ENCODE data around the gene DNMT3A. TPM values are rescaled to one million over a fixed set of nuclear protein-coding genes. Genes with fewer than 3 reads are reported as not detected.
A peak's percentile ranks its signal among the peaks of the same experiment; 100 is the strongest.

Gene DNMT3A
- total and polyA plus RNA-seq, 4 donors, result 33.7 to 52.3 (median 43.0) TPM

DNA sequence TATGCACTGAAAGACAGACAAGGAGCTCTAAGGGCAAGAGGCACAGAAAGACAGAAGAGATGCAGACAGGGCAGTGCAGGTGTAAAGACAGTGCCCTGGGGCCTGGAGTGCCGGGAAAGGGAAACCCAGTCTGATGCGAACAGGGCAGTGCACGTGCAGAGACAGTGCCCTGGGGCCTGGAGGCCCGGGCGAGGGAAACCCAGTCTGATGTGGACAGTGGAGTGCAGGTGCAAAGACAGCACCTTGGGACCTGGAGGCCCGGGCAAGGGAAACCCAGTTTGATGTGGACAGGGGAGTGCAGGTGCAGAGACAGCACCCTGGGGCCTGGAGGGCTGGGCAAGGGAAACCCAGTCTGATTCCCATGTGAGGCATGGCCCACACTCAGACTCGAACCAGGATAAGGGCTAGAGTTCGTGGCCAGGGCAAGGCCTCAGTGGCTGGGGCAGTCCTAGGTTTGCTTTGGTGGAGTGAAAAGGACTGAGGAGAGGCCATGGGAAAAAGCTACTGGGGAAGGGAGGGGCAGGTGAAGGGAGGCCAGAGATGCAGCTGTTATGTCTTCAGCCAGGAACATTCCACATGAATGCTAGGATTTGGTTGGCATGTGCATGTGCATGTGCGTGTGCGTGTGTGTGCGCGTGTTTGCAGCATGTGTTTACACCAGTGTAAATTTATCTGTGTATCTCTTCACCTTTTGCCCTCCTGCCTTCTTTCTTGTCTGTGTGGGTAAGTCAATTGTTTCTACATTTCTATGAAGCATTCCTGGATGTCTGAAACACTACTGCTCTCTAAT lies 39.1 kb upstream of the DNMT3A start:
- Histone ChIP-seq H3K27ac (ENCODE audit: low read depth, low read length) (no peak overlapping the region), H3K9me3 (ENCODE audit: control insufficient read depth, insufficient read depth, low read length) (no peaks in the 10 kb centered on the region), H3K4me1 (ENCODE audit: control insufficient read depth, insufficient read depth, low read length) (peaks cover 28% of the 10 kb centered on the region), H3K27me3 (ENCODE audit: control insufficient read depth, insufficient read depth, low read length) (no peaks in the 10 kb centered on the region), H3K36me3 (ENCODE audit: control insufficient read depth, insufficient read depth, low read length) (peaks cover 22% of the 10 kb centered on the region), H3K4me3 (ENCODE audit: low read depth, low read length) (no peak overlapping the region)
- 83% methylated on average over 8 of the region's 12 CpGs for WGBS (ENCODE audit: insufficient coverage)
- no peak for DNase-seq (ENCODE audit: low read depth in 4 of 6, low spot score in 6 of 6)

GRCh38 chr2:25380023-25380422 lies 38.3 kb upstream of the DNMT3A start:
- Histone ChIP-seq H3K4me3 (ENCODE audit: low read depth, low read length) (no peak overlapping the region), H3K36me3 (ENCODE audit: control insufficient read depth, insufficient read depth, low read length) (peaks cover 24% of the 10 kb centered on the region), H3K9me3 (ENCODE audit: control insufficient read depth, insufficient read depth, low read length) (no peaks in the 10 kb centered on the region), H3K27me3 (ENCODE audit: control insufficient read depth, insufficient read depth, low read length) (no peaks in the 10 kb centered on the region), H3K4me1 (ENCODE audit: control insufficient read depth, insufficient read depth, low read length) (peaks cover 34% of the 10 kb centered on the region), H3K27ac (ENCODE audit: low read depth, low read length) (no peak overlapping the region)
- WGBS (ENCODE audit: insufficient coverage), result 84% methylated on average over 4 of the region's 5 CpGs
- DNase-seq (ENCODE audit: low read depth in 4 of 6, low spot score in 6 of 6), result no peak

GRCh38 chr2:25379535-25379934 lies 37.8 kb upstream of the DNMT3A start:
- Histone ChIP-seq H3K4me1 (ENCODE audit: control insufficient read depth, insufficient read depth, low read length) (peaks cover 34% of the 10 kb centered on the region), H3K9me3 (ENCODE audit: control insufficient read depth, insufficient read depth, low read length) (no peaks in the 10 kb centered on the region), H3K27me3 (ENCODE audit: control insufficient read depth, insufficient read depth, low read length) (no peaks in the 10 kb centered on the region), H3K27ac (ENCODE audit: low read depth, low read length) (no peak overlapping the region), H3K4me3 (ENCODE audit: low read depth, low read length) (no peak overlapping the region), H3K36me3 (ENCODE audit: control insufficient read depth, insufficient read depth, low read length) (peaks cover 26% of the 10 kb centered on the region)
- DNase-seq (ENCODE audit: low read depth in 4 of 6, low spot score in 6 of 6), result no peak
- WGBS (ENCODE audit: insufficient coverage), result 90% methylated on average over 6 of the region's 6 CpGs

- no peak overlapping the region for H3K27ac ChIP-seq (ENCODE audit: low read depth, low read length)
- H3K36me3 ChIP-seq (ENCODE audit: control insufficient read depth, insufficient read depth, low read length), result peaks cover 25% of the 10 kb centered on the region
- 93% methylated on average over 8 of the region's 10 CpGs for WGBS (ENCODE audit: insufficient coverage)
- no peak for DNase-seq (ENCODE audit: low read depth in 4 of 6, low spot score in 6 of 6)
- no peaks in the 10 kb centered on the region for H3K9me3 ChIP-seq (ENCODE audit: control insufficient read depth, insufficient read depth, low read length)
- H3K4me1 ChIP-seq (ENCODE audit: control insufficient read depth, insufficient read depth, low read length), result peaks cover 34% of the 10 kb centered on the region
- no peaks in the 10 kb centered on the region for H3K27me3 ChIP-seq (ENCODE audit: control insufficient read depth, insufficient read depth, low read length)
- H3K4me3 ChIP-seq (ENCODE audit: low read depth, low read length), result no peak overlapping the region
Observed at GRCh38 chr2:25378731-25379490, 37.2 kb upstream of the DNMT3A start.

- DNase-seq (ENCODE audit: low read depth in 4 of 6, low spot score in 6 of 6), result no peak
- peaks cover 27% of the 10 kb centered on the region for H3K36me3 ChIP-seq (ENCODE audit: control insufficient read depth, insufficient read depth, low read length)
- H3K4me1 ChIP-seq (ENCODE audit: control insufficient read depth, insufficient read depth, low read length), result peaks cover 43% of the 10 kb centered on the region
- H3K27me3 ChIP-seq (ENCODE audit: control insufficient read depth, insufficient read depth, low read length), result no peaks in the 10 kb centered on the region
- WGBS (ENCODE audit: insufficient coverage), result 91% methylated on average over 19 of the region's 22 CpGs
- H3K9me3 ChIP-seq (ENCODE audit: control insufficient read depth, insufficient read depth, low read length), result no peaks in the 10 kb centered on the region
- H3K4me3 ChIP-seq (ENCODE audit: low read depth, low read length), result no peak overlapping the region
- H3K27ac ChIP-seq (ENCODE audit: low read depth, low read length), result no peak overlapping the region
Observed at GRCh38 chr2:25377822-25378421, 36.2 kb upstream of the DNMT3A start.

DNA sequence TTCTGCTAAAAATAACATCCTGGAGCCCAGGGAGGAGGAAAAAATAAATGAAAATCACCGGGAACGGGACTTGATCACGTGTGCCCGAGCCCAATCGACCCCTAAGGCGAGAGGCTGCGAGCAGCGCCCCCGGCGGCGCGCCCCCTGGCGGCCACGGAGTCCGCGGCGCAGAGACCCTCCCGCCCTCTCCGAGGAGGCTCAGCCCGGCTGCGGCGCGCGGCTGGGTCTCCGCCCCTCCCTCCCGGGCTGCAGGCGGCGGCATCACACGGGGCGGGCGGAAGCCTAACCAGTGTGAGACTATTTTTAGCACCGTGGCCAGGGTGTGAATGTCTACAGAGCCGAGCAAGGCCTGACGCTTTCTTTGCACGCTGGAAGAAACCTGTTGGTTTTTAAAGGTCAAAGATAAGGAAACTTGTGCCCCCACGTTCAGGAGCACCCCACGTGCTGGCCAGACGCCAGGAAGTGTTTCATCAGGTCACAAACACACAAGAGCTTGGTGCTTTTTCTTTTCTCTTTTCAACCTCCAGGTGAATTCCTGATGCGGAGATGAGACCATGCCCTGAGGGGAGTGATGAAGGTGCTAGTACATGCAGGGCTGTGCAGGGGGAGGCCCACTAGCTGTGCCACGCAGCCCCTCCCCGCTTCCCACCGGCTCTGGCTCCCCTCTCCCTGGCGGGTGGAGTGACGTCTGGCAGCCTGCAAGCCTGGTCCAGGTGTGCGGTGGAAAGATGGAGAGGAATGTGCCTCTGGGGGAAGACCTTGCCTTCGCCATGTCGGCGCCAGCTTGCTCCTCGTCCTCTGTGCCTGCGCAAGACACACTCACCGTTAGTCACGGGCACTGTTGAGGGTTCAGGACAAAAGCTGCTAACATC lies 35.3 kb upstream of the DNMT3A start:
- no peaks in the 10 kb centered on the region for H3K9me3 ChIP-seq (ENCODE audit: control insufficient read depth, insufficient read depth, low read length)
- no peaks in the 10 kb centered on the region for H3K27me3 ChIP-seq (ENCODE audit: control insufficient read depth, insufficient read depth, low read length)
- 10% methylated on average over 45 of the region's 52 CpGs for WGBS (ENCODE audit: insufficient coverage)
- peak overlapping the region; percentile 11 for H3K4me3 ChIP-seq (ENCODE audit: low read depth, low read length)
- DNase-seq (ENCODE audit: low read depth in 4 of 6, low spot score in 6 of 6), result peak in 5 of 6 donors; percentile 48 to 91 (median 62)
- peak overlapping the region; percentile 40 for H3K27ac ChIP-seq (ENCODE audit: low read depth, low read length)
- peaks cover 52% of the 10 kb centered on the region for H3K4me1 ChIP-seq (ENCODE audit: control insufficient read depth, insufficient read depth, low read length)
- H3K36me3 ChIP-seq (ENCODE audit: control insufficient read depth, insufficient read depth, low read length), result peaks cover 27% of the 10 kb centered on the region

DNA sequence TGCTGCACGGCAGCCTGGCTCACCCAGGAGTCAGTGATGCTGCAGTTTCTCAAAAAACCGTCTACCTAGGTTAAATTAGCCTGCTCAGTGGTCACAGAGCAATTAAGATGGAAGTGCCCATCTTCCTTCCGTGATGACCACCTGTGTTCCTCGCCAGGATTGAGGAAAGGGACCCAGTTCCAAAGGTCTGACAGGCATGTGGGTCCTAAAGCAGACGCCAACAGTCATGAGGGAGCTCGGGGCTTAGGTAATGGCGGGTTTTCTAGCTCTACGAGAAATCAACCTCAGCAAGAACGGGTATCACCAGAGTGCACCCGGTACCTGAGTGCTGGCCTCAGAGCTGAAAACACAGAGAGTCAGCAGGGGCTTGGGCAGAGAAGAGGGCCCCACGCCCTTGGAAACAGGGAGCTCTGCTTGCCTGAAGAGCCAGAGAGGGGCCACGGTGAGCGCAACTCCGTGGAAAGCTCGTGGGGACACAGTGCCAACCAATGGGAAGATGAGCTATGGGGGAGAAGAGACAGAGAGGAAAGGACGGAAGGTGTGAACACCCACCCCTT lies 34.3 kb upstream of the DNMT3A start:
- Histone ChIP-seq H3K9me3 (ENCODE audit: control insufficient read depth, insufficient read depth, low read length) (no peaks in the 10 kb centered on the region), H3K36me3 (ENCODE audit: control insufficient read depth, insufficient read depth, low read length) (peaks cover 24% of the 10 kb centered on the region), H3K27me3 (ENCODE audit: control insufficient read depth, insufficient read depth, low read length) (no peaks in the 10 kb centered on the region), H3K4me3 (ENCODE audit: low read depth, low read length) (no peak overlapping the region), H3K4me1 (ENCODE audit: control insufficient read depth, insufficient read depth, low read length) (peaks cover 53% of the 10 kb centered on the region), H3K27ac (ENCODE audit: low read depth, low read length) (no peak overlapping the region)
- WGBS (ENCODE audit: insufficient coverage), result 82% methylated on average over 11 of the region's 16 CpGs
- no peak for DNase-seq (ENCODE audit: low read depth in 4 of 6, low spot score in 6 of 6)

DNA sequence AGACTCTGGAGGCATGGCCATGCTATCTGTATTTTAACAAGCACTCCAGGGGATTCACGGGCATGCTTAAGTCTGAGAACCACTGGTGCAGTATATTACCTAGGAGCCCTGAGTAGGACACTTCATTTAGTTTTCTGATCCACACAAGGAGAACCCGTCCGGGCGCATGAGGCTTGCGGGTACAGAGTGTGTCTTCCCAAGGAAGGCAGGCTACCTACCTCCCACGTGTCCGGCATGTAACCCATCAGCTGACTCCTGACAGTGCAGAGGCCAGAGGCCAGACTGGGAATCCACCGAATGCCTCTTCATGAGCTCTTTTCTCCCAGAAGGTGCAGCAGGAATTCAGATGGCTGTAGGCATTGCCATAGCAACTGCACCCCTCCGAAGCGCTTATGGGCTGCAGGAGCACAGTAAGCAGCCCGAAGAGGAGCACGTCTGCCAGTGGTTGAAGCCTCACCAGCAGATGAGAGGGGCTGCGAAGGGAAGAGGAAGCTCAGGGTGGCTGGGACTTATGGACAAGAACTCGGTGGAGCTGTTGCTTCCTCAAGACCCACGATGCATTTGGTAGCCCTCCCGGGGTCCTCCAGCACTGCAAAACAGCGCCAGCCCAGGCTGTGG lies 33.8 kb upstream of the DNMT3A start:
- H3K4me1 ChIP-seq (ENCODE audit: control insufficient read depth, insufficient read depth, low read length), result peaks cover 49% of the 10 kb centered on the region
- 47% methylated on average over 14 of the region's 17 CpGs for WGBS (ENCODE audit: insufficient coverage)
- H3K9me3 ChIP-seq (ENCODE audit: control insufficient read depth, insufficient read depth, low read length), result no peaks in the 10 kb centered on the region
- H3K36me3 ChIP-seq (ENCODE audit: control insufficient read depth, insufficient read depth, low read length), result peaks cover 19% of the 10 kb centered on the region
- H3K27ac ChIP-seq (ENCODE audit: low read depth, low read length), result no peak overlapping the region
- no peaks in the 10 kb centered on the region for H3K27me3 ChIP-seq (ENCODE audit: control insufficient read depth, insufficient read depth, low read length)
- DNase-seq (ENCODE audit: low read depth in 4 of 6, low spot score in 6 of 6), result peak in 1 of 6 donors; percentile 64
- H3K4me3 ChIP-seq (ENCODE audit: low read depth, low read length), result no peak overlapping the region
